MCF 10A (cell line): ENCODE results near the gene ATP6V1E1. TPM values are rescaled to one million over a fixed set of nuclear protein-coding genes. Genes with fewer than 3 reads are reported as not detected.

Experiments
- BruUV-seq: library from RNA; stranded (reverse); fragments of 400-500 nt; replicated peaks from 2 replicates; lab custom pipeline; 2021; lab: Mats Ljungman, UMichigan
- CTCF ChIA-PET: fragments of 300-600 bp; sonication (Branson Sonifier 250); formaldehyde crosslinking; extraction: SDS; loops from one replicate; lab custom pipeline; 2021; ENCODE audit warnings: antibody characterized with exemption, inconsistent platforms; lab: Yijun Ruan, JAX
- POLR2A ChIA-PET: fragments of 300-600, 350-650 bp; sonication (Branson Sonifier 250); formaldehyde crosslinking; extraction: SDS; loops from one replicate; lab custom pipeline; 2020; ENCODE audit warnings: antibody characterized with exemption, inconsistent platforms; lab: Yijun Ruan, JAX
- DNase-seq: peaks from one replicate; pipeline ENCODE4 v3.0.0-alpha.2; 2018; ENCODE audit not compliant: unreplicated experiment
- H3K27ac Mint-ChIP-seq: one replicate; pipeline ENCODE4 v1.8.0; 2022; ENCODE audit warnings: mild to moderate bottlenecking, low read depth, mixed read lengths; ENCODE audit not compliant: unreplicated experiment
- H3K27me3 Mint-ChIP-seq: one replicate; pipeline ENCODE4 v1.8.0; 2022; ENCODE audit warnings: mixed read lengths; ENCODE audit not compliant: insufficient read depth, unreplicated experiment
- H3K36me3 Mint-ChIP-seq: one replicate; pipeline ENCODE4 v1.8.0; 2022; ENCODE audit warnings: mild to moderate bottlenecking, moderate library complexity, mixed read lengths; ENCODE audit not compliant: insufficient read depth, unreplicated experiment
- H3K4me1 Mint-ChIP-seq: one replicate; pipeline ENCODE4 v1.8.0; 2022; ENCODE audit warnings: mixed read lengths; ENCODE audit not compliant: insufficient read depth, unreplicated experiment
- H3K4me3 Mint-ChIP-seq: one replicate; pipeline ENCODE4 v1.8.0; 2022; ENCODE audit warnings: mild to moderate bottlenecking, moderate library complexity, mixed read lengths; ENCODE audit not compliant: unreplicated experiment
- H3K9me3 Mint-ChIP-seq: one replicate; pipeline ENCODE4 v1.8.0; 2022; ENCODE audit warnings: mixed read lengths; ENCODE audit not compliant: unreplicated experiment
- CTCF ChIP-seq: fragments of 200-600 bp; IDR thresholded peaks from one replicate; pipeline ENCODE4 v1.8.0; 2022; ENCODE audit warnings: antibody characterized with exemption, mild to moderate bottlenecking; ENCODE audit not compliant: unreplicated experiment
- intact Hi-C: fragments of 100-400 bp; cut with micrococcal nuclease; formaldehyde crosslinking; loops from 2 replicates; pipeline ENCODE4 v1.14.1; 2022
- total RNA-seq: library from RNA; stranded (reverse); gene quantifications from 2 replicates; pipeline ENCODE4 v1.2.3, GENCODE V29; 2022

ATP6V1E1 gene
- total RNA-seq, 1 experiment from 2014 or later = 86.4 TPM

- no peaks in the 10 kb centered on the region for H3K27me3 Mint-ChIP-seq
- H3K4me3 Mint-ChIP-seq = peak overlapping the region; percentile 24
- no peaks in the 10 kb centered on the region for H3K9me3 Mint-ChIP-seq
- no TSS peak for BruUV-seq
- DNase-seq = peak; percentile 77
- H3K4me1 Mint-ChIP-seq = peaks cover 22% of the 10 kb centered on the region
- ChIA-PET POLR2A (interaction anchor here (0.5 to 3.1 kb wide), 15 partner anchors 9 to 284 kb away, joined by 3 to 19 read pairs (median 4); no protein-coding TSS in a partner anchor), CTCF (interaction anchor here (0.7 to 2.2 kb wide), 4 partner anchors 28 to 75 kb away, joined by 3 to 6 read pairs (median 5); no protein-coding TSS in a partner anchor)
- intact Hi-C loops = no loop called here
- peak overlapping the region; percentile 88 for H3K27ac Mint-ChIP-seq
- no peak for TF ChIP-seq CTCF
- H3K36me3 Mint-ChIP-seq = peaks cover 11% of the 10 kb centered on the region
Measured at GRCh38 chr22:17633217-17633997, 4.9 kb upstream of the ATP6V1E1 start.

GRCh38 chr22:17631076-17631565, 2.6 kb upstream of the ATP6V1E1 start:
- H3K27me3 Mint-ChIP-seq = no peaks in the 10 kb centered on the region
- peak overlapping the region; percentile 31 for H3K27ac Mint-ChIP-seq
- TF ChIP-seq CTCF = no peak
- H3K4me3 Mint-ChIP-seq = no peak overlapping the region
- BruUV-seq = no TSS peak
- peaks cover 27% of the 10 kb centered on the region for H3K36me3 Mint-ChIP-seq
- ChIA-PET CTCF (no interaction called here), POLR2A (interaction anchor here (6.5 kb wide), 1 partner anchor 9 kb away, joined by 70 read pairs; the partner anchor contains the start of gene BCL2L13)
- H3K9me3 Mint-ChIP-seq = no peaks in the 10 kb centered on the region
- intact Hi-C loops = no loop called here
- peaks cover 15% of the 10 kb centered on the region for H3K4me1 Mint-ChIP-seq
- DNase-seq = no peak

- Mint-ChIP-seq H3K9me3 (no peaks in the 10 kb centered on the region), H3K4me3 (peak overlapping the region; percentile 98), H3K27me3 (no peaks in the 10 kb centered on the region), H3K27ac (peak overlapping the region; percentile 98), H3K36me3 (peaks cover 38% of the 10 kb centered on the region), H3K4me1 (peaks cover 15% of the 10 kb centered on the region)
- intact Hi-C loops = loop anchor here (2.0 kb wide), 1 partner anchor 77 kb away; no protein-coding TSS in a partner anchor
- TF ChIP-seq CTCF = no peak
- no peak for DNase-seq
- POLR2A ChIA-PET = interaction anchor here (0.6 to 6.5 kb wide), 6 partner anchors 11 to 436 kb away, joined by 3 to 70 read pairs (median 4); partner anchors contain the start of gene BCL2L13
- CTCF ChIA-PET = interaction anchor here (0.7 kb wide), 1 partner anchor 246 kb away, joined by 3 read pairs; no protein-coding TSS in a partner anchor
- BruUV-seq = no TSS peak
Measured at GRCh38 chr22:17629641-17630040, 1.1 kb upstream of the ATP6V1E1 start.

GRCh38 chr22:17629173-17629489, 582 bp upstream of the ATP6V1E1 start:
- no peak for TF ChIP-seq CTCF
- Mint-ChIP-seq H3K4me3 (peak overlapping the region; percentile 98), H3K27ac (peak overlapping the region; percentile 98), H3K4me1 (peaks cover 13% of the 10 kb centered on the region), H3K27me3 (no peaks in the 10 kb centered on the region), H3K36me3 (peaks cover 41% of the 10 kb centered on the region), H3K9me3 (no peaks in the 10 kb centered on the region)
- POLR2A ChIA-PET = interaction anchor here (0.6 to 6.5 kb wide), 6 partner anchors 11 to 437 kb away, joined by 3 to 70 read pairs (median 4); partner anchors contain the start of gene BCL2L13
- intact Hi-C loops = loop anchor here (2.0 kb wide), 1 partner anchor 78 kb away; no protein-coding TSS in a partner anchor
- TSS peak; percentile 91 for BruUV-seq
- CTCF ChIA-PET = no interaction called here
- DNase-seq = no peak
